GM12892 (cell line): ENCODE data around the gene CBFA2T3.

Experiments
- DNase-seq: peaks from one replicate; pipeline ENCODE4 v3.0.0; 2011; ENCODE audit not compliant: insufficient read length
- FAIRE-seq: peaks from 2 replicates; lab custom pipeline; 2011; peaks lifted over from hg19 to GRCh38; lab: Jason Lieb, UNC
- POLR2A ChIP-seq: IDR thresholded peaks from 2 replicates; pipeline ENCODE4 v1.6.1; 2011; ENCODE audit warnings: low read depth, low read length, control low read depth
- POLR2AphosphoS5 ChIP-seq: IDR thresholded peaks from 2 replicates; pipeline ENCODE4 v1.6.1; 2011; ENCODE audit warnings: low read depth, low read length, control low read depth
- TAF1 ChIP-seq: IDR thresholded peaks from 2 replicates; pipeline ENCODE4 v1.6.1; 2011; ENCODE audit warnings: low read depth, mild to moderate bottlenecking, control low read depth, low read length, borderline replicate concordance

CBFA2T3 gene

GRCh38 chr16:88977812-88978607, 1.0 kb upstream of the CBFA2T3 start:
- FAIRE-seq (peak; percentile 88), DNase-seq (no peak)
- no peak for TF ChIP-seq TAF1
- TF ChIP-seq POLR2AphosphoS5 = no peak
- TF ChIP-seq POLR2A = no peak

GRCh38 chr16:88976366-88977017, 515 bp downstream of the CBFA2T3 start:
- FAIRE-seq (peak; percentile 87), DNase-seq (no peak)
- TF ChIP-seq POLR2A (no peak), TAF1 (no peak), POLR2AphosphoS5 (no peak)

- FAIRE-seq (peak; percentile 79), DNase-seq (no peak)
- TF ChIP-seq POLR2AphosphoS5 (no peak), POLR2A (peak; percentile 32; the same call in 1 of the 2 replicates)
Observed at GRCh38 chr16:88975511-88976061, 1.4 kb downstream of the CBFA2T3 start.

- FAIRE-seq (no peak), DNase-seq (no peak)
- TF ChIP-seq POLR2AphosphoS5 (no peak), TAF1 (no peak), POLR2A (no peak)
Observed at GRCh38 chr16:88974916-88975215, 2.1 kb downstream of the CBFA2T3 start.

- peak; percentile 53 for FAIRE-seq
Observed at GRCh38 chr16:88974080-88974915, 2.7 kb downstream of the CBFA2T3 start.

GRCh38 chr16:88973415-88974050, 3.5 kb downstream of the CBFA2T3 start:
- no peak for DNase-seq
- TF ChIP-seq POLR2AphosphoS5 = no peak
- no peak for TF ChIP-seq POLR2A
- no peak for TF ChIP-seq TAF1
- FAIRE-seq = no peak

More at GRCh38 chr16:88974080-88974915, 2.7 kb downstream of the CBFA2T3 start:
- no peak for DNase-seq
- TF ChIP-seq POLR2AphosphoS5 (no peak), POLR2A (0 out of 2 replicates have a peak, but pooled peaks have one; percentile 7)

GRCh38 chr16:88973007-88973410, 4.0 kb downstream of the CBFA2T3 start:
- no peak for DNase-seq
- TF ChIP-seq TAF1 = no peak
- TF ChIP-seq POLR2A = no peak
- no peak for TF ChIP-seq POLR2AphosphoS5
- no peak for FAIRE-seq

GRCh38 chr16:88972349-88972748, 4.7 kb downstream of the CBFA2T3 start:
- no peak for FAIRE-seq
- no peak for DNase-seq
- no peak for TF ChIP-seq POLR2AphosphoS5
- TF ChIP-seq POLR2A = no peak
- no peak for TF ChIP-seq TAF1

- TF ChIP-seq POLR2A (peak; percentile 61; the same call in 1 of the 2 replicates), TAF1 (peak; percentile 68; the same call in 1 of the 2 replicates), POLR2AphosphoS5 (peak; percentile 71)
- DNase-seq = peak; percentile 73
- peak; percentile 100 for FAIRE-seq
Observed at GRCh38 chr16:88971371-88972097, 5.5 kb downstream of the CBFA2T3 start.

- DNase-seq = no peak
- no peak for TF ChIP-seq TAF1
- no peak for TF ChIP-seq POLR2A
- TF ChIP-seq POLR2AphosphoS5 = no peak
- FAIRE-seq = peak; percentile 21
Observed at GRCh38 chr16:88970539-88971065, 6.4 kb downstream of the CBFA2T3 start.
